UCSD-AML1 (cell line): ENCODE data around the gene EEF1AKMT1.
"Not testable (repeated sequence)": the region's sequence is repeated elsewhere in the genome, so short reads cannot be mapped to it uniquely, and the experiment has no call there.

Experiments
- DNase-seq: peaks from one replicate; lab custom pipeline; 2025; ENCODE audit not compliant: unreplicated experiment; lab: John Stamatoyannopoulos, UW

EEF1AKMT1 gene

GRCh38 chr13:20778311-20778710, 4.5 kb upstream of the EEF1AKMT1 start:
- no peak for DNase-seq

GRCh38 chr13:20776751-20777150, 3.0 kb upstream of the EEF1AKMT1 start:
- no peak for DNase-seq

GRCh38 chr13:20775961-20776360, 2.2 kb upstream of the EEF1AKMT1 start:
- DNase-seq, result no peak

DNA sequence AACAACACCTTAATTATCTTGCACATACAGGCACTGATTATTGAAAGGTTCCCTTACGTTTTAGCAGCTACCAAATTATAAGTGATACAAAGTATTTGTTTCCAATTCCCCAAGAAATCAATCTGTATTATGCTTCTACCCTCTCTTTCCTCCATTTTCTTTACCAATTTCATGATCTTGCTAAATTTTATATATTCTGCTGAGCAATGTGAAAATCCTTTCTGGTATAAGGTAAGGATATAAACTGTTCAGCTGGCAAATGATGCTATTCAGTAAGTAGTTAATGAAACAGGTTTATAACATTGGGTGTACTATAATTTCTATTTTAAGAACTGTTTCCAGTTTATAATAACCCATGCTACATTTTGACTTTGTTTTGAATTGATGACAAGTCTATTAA, 985 bp upstream of the EEF1AKMT1 start:
- no peak for DNase-seq

DNA sequence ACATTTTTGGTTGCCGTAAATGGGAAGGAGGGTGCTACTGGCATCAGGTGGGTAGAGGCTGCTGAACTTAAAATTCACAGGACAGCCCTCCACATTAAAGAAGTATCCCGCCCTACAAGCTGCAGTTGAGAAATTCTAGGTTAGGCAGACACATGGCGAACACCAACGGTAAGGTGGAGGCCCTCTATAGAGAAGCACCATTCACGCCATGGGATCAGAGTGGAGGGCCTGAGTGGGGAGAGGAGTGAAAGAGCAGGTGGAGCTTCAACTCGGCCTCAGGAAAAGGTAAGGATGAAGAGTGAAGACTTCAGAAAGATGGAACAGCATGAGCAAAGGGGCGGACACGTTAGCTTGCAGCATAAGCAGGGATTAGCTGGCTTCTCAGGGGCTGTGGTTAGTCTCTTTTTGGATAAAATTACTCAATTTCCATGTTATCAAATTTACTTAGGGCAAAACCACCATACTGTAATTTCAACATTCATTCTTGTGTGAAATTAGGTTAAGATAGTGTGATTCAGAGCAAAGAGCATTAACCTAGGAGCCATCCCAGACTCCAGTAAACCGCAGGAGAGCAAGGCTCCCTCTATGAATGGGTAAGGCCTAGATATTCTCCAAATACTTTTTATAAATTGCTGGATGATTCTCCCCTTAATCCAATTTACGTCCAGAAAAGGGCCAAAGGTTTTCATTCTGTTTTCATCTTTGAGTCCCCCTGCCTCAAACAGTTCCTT, 1.2 kb downstream of the EEF1AKMT1 start:
- DNase-seq, result no peak

- no peak for DNase-seq
These were observed 3.9 kb downstream of the EEF1AKMT1 start for GRCh38 chr13:20769834-20770233.

- DNase-seq, result no peak
These were observed 4.7 kb downstream of the EEF1AKMT1 start for GRCh38 chr13:20769091-20769490.

- no peak for DNase-seq
These were observed 6.3 kb downstream of the EEF1AKMT1 start for GRCh38 chr13:20767309-20767943.

DNA sequence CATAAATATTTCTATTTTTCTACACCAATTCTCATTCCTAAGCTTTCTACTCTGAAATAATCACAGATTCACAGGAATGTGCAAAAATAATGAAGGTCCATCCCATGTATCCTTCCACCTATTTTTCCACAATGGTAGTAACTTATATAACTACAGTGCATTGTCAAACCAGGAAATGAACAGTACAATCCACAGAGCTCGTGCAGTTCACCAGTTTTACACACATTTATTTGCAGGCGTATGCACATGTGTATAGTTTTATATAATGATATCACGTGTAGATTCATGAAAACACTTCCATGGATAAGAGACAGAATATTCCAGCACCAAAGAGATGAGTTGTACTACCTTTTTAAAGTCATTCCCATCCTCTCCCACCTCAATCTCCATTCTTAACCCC, 12.9 kb downstream of the EEF1AKMT1 start:
- DNase-seq, result no peak

- no peak for DNase-seq
These were observed 19.8 kb downstream of the EEF1AKMT1 start for GRCh38 chr13:20754009-20754408.

DNA sequence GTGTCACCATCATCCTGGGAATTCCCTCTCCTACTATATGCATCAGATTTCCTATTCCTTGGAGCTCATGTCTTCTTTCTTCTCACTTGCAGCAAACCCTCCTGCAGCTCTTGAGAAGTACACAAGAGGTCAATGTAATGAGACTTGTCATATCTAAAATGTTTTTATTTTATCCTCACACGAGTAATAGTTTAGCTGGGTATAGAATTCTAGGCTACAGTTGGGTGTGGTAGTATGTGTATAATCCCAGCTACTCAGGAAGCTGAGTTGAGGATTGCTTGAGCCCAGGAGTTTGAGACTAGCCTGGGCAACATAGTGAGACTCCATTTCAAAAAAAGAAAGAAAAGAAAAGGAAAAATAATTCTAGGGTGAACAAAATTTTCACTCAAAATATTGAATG, 24.4 kb downstream of the EEF1AKMT1 start:
- DNase-seq, result no peak

GRCh38 chr13:20743830-20744404, 29.8 kb downstream of the EEF1AKMT1 start:
- DNase-seq, result not testable (repeated sequence)

GRCh38 chr13:20740021-20740420, 33.7 kb downstream of the EEF1AKMT1 start:
- DNase-seq, result no peak

DNA sequence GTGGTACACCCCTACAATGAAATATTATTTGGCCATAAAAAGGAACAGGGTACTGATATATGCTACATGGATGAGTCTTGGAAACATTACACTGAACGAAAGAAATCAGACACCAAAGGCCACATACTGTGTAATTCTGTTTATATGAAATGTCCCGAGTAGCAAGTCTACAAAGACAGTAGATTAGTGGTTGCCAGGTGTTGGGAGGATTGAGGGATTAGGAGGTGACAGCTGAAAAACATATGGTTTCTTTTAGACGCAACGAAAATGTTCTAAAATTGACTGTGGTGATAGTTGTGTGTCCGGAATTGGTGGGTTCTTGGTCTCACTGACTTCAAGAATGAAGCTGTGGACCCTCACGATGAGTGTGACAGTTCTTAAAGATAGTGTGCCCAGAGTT, 35.1 kb downstream of the EEF1AKMT1 start:
- DNase-seq, result no peak

DNA sequence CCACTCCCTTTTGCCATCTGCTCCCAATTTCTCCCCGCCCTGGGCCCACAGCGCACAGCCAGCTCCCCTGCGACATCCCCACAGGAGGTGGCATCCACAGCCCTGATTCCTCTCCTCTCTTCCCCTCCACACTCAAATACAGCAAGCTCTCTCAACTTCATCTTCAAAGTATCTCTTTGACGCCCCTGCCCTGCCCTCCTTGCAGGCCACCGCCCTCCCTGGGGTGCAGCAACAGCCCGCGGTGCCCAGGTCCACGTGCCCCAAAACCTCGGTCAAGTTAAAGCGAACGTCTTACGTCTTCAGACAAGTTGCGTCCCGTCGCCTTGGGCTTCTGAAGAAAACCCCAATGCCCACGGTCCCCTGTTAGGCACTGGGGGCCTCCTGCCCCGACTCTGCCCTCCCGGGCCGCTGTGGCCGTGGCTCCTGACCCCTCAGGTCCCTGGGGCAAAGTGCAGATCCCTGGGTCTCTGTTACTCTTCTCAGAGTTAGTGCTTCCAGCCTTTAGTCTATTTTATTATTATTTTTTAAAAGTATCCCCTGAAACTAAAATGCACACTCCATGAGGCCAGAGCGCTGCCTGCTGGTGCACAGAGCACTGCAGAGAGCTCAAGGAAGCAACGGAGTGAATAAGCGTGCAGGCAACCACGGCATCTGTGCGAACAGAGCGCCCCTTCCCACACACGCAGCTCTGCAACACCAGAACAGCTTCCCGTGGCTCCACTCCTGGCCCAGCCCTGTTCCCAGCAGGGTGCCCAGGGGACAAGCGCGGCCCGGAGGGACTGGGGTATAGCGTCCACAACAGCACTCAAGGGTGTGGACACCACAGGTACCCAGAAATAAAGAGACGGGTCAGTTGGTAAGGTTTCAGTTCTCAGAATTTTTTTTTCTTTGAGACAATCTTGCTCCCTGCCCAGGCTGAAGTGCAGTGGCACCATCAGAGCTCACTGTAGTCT, 43.9 kb downstream of the EEF1AKMT1 start:
- no peak for DNase-seq

GRCh38 chr13:20728579-20729311, 45.0 kb downstream of the EEF1AKMT1 start:
- no peak for DNase-seq

DNA sequence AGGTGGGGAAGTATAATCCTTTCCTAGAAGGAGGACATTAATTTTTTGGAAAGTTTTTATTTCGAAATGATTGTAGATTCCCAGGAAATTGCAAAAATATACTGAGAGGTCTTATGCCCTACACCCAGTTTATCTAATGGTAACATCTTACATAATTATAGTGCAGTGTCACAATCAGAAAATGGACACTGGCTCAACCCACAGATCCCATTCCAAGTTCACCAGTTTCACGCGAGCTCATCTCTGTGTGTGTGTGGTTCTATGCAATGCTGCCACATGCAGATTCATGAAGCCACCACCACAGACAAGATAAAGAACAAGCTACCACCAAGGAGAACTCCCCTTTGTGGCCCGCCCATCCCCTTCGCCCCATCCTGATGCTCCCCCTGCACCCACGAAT, 45.9 kb downstream of the EEF1AKMT1 start:
- DNase-seq, result no peak

GRCh38 chr13:20721454-20722357, 52.1 kb downstream of the EEF1AKMT1 start:
- DNase-seq, result no peak

- DNase-seq, result no peak
These were observed 52.7 kb downstream of the EEF1AKMT1 start for GRCh38 chr13:20721058-20721453.

DNA sequence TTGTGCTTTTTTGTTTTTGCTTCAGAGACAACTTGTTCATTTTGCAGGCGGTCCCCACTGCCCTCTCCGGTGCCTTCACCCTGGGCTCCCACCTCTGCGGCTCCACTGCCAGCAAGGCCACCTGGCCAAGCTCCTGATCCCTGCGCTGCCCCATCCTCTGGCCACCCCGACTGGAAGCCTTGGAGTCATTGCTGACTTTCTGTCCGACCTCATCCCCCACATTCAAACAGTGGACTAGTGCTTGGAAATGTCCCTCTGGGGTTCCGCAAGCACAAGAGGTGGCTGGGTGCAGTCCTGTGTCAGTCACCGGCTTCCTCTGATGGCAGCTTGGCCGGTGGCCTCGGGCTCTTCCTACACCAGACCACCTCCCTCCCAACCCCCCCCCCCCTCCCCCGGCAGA, 53.3 kb downstream of the EEF1AKMT1 start:
- DNase-seq, result no peak
